Breast epithelium (tissue), 3 donors: ENCODE measurements around the gene PRSS12.

Experiments
- CTCF ChIP-seq, 3 donors: fragments of 450-650 bp; IDR thresholded peaks; one replicate each; pipeline ENCODE4 v1.5.1; 2016 to 2017; ENCODE audit warnings: antibody characterized with exemption in 3 of 3, mild to moderate bottlenecking in 3 of 3, moderate library complexity in 3 of 3
- POLR2A ChIP-seq: fragments of 450-650 bp; IDR thresholded peaks from one replicate; pipeline ENCODE4 v1.6.1; 2016; ENCODE audit warnings: antibody characterized with exemption, mild to moderate bottlenecking, moderate library complexity

- TF ChIP-seq POLR2A (no peak), CTCF (IDR thresholded peaks at IDR 0.05) (no peak)
These were observed 66.1 kb downstream of the PRSS12 start for GRCh38 chr4:118286685-118287084.
